BLaER1 treated with 17β-estradiol and CSF1 and Interleukin-3, amounts not matched to agents 10 nM and 100 nM (cell line): Measurements from ENCODE around the gene CFAP61.

Source experiments
- H3K27ac ChIP-seq, 11 experiments: shearing (Covaris generic); formaldehyde crosslinking; 2 replicates each; pipeline ENCODE4 v1.8.1; 2022
- H3K27me3 ChIP-seq, 11 experiments: shearing (Covaris generic); formaldehyde crosslinking; 2 replicates each; pipeline ENCODE4 v1.8.1; 2022
- H3K36me3 ChIP-seq, 11 experiments: shearing (Covaris generic); formaldehyde crosslinking; 2 replicates each; pipeline ENCODE4 v1.8.1; 2022
- H3K4me1 ChIP-seq, 10 experiments: shearing (Covaris generic); formaldehyde crosslinking; 2 replicates each; pipeline ENCODE4 v1.8.1; 2022
- H3K4me2 ChIP-seq, 11 experiments: shearing (Covaris generic); formaldehyde crosslinking; 2 replicates each; pipeline ENCODE4 v1.8.1; 2022
- H3K4me3 ChIP-seq, 10 experiments: shearing (Covaris generic); formaldehyde crosslinking; 2 replicates each; pipeline ENCODE4 v1.8.1; 2022
- H3K9ac ChIP-seq, 11 experiments: shearing (Covaris generic); formaldehyde crosslinking; 2 replicates each; pipeline ENCODE4 v1.8.1; 2022
- H3K9me3 ChIP-seq, 11 experiments: shearing (Covaris generic); formaldehyde crosslinking; replicated peaks in 1 of 11; 2 replicates each; pipeline ENCODE4 v1.8.1; 2022
- H4K20me1 ChIP-seq, 11 experiments: shearing (Covaris generic); formaldehyde crosslinking; 2 replicates each; pipeline ENCODE4 v1.8.1; 2022
- Cebpa-rat ChIP-seq, 11 experiments: shearing (Covaris generic); IDR thresholded peaks; 2 replicates each; pipeline ENCODE4 v1.8.1; 2022

The CFAP61 gene

GRCh38 chr20:20188647-20189046, 136.3 kb downstream of the CFAP61 start:
- H3K36me3 ChIP-seq: no peaks in the 10 kb centered on the region
- TF ChIP-seq Cebpa-rat (IDR thresholded peaks at IDR 0.05): no peak
- H3K27me3 ChIP-seq: no peaks in the 10 kb centered on the region
- no peak overlapping the region for H3K4me2 ChIP-seq
- H3K27ac ChIP-seq: no peak overlapping the region
- no peak overlapping the region for H3K9ac ChIP-seq
- H3K4me1 ChIP-seq: peaks cover 0 to 8% (median 4%) of the 10 kb centered on the region in 10 experiments; a peak in 8 of 20 replicates
- no peaks in the 10 kb centered on the region for H3K9me3 ChIP-seq
- no peaks in the 10 kb centered on the region for H4K20me1 ChIP-seq
- no peak overlapping the region for H3K4me3 ChIP-seq

- TF ChIP-seq Cebpa-rat (IDR thresholded peaks at IDR 0.05): no peak
- Histone ChIP-seq H3K9me3 (no peaks in the 10 kb centered on the region), H3K4me1 (peaks cover 0 to 7% (median 0%) of the 10 kb centered on the region in 10 experiments; a peak in 4 of 20 replicates), H3K27ac (no peak overlapping the region), H3K4me2 (peak overlapping the region in 3 of 11 experiments; percentile 9 to 31 (median 23); a peak in 5 of 22 replicates), H3K27me3 (no peaks in the 10 kb centered on the region), H3K9ac (no peak overlapping the region), H3K36me3 (no peaks in the 10 kb centered on the region), H3K4me3 (no peak overlapping the region), H4K20me1 (no peaks in the 10 kb centered on the region)
Measured at GRCh38 chr20:20192366-20192765, 140.0 kb downstream of the CFAP61 start.

DNA sequence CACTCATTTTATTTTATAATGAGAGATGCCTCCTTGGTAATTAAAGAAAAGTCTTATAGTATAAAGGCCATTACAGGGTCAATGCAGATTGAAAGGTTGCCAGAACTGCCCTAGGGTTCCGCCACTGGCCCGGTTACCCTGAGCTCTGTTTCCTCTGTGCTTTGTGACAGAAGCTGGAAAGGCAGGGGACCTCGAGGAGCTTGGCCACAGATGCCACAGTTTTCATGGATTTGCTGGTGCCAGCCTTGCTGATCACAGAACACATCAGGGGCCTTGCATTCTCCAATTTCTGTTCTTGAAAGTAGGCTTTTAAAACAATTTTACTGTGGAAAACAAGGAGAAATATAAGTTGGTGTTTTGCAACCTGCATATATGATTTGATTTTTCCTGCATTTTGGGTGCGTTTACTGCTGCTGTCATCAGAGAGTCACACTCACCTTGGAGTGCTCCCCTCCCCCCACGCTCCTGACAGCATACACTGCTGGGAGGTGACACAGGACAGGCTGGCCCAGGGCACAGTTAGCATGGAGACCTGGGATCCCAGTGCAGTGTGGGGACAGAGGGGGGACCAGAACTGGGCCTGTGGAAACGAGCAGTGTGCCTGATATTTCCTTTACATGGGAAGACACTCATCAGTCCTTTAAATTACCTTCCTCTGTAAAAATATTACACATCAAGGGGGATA, 142.8 kb downstream of the CFAP61 start:
- Histone ChIP-seq H3K27me3 (no peaks in the 10 kb centered on the region), H3K4me2 (no peak overlapping the region)
- TF ChIP-seq Cebpa-rat (IDR thresholded peaks at IDR 0.05): no peak

DNA sequence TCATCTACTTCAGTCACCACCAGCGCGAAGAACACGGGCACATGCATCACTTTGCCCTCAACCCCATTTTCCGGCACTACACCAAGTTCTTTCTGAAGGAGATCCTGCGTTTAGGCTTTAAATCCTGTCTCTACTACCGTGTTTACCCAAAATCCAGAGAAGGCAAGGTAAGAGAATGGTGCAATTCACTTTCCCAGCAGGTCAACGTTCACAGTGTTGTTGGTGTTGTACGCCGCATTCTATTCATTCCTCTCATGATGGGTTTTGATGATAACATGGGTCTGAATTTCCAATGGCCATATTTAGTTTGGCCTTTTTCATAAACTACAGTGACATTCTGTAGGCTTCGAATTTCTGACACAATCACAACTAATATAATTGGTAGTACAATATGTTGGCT, 144.3 kb downstream of the CFAP61 start:
- no peaks in the 10 kb centered on the region for H4K20me1 ChIP-seq
- H3K4me3 ChIP-seq: no peak overlapping the region
- no peak overlapping the region for H3K27ac ChIP-seq
- H3K36me3 ChIP-seq: no peaks in the 10 kb centered on the region
- no peaks in the 10 kb centered on the region for H3K27me3 ChIP-seq
- no peak overlapping the region for H3K4me2 ChIP-seq
- TF ChIP-seq Cebpa-rat (IDR thresholded peaks at IDR 0.05): no peak
- H3K9me3 ChIP-seq: no peaks in the 10 kb centered on the region
- peaks cover 11 to 28% (median 14%) of the 10 kb centered on the region in 10 experiments for H3K4me1 ChIP-seq
- H3K9ac ChIP-seq: no peak overlapping the region

More for the DNA sequence above, 142.8 kb downstream of the CFAP61 start:
- Histone ChIP-seq H3K4me1 (peaks cover 0 to 14% (median 2%) of the 10 kb centered on the region in 10 experiments; a peak in 9 of 20 replicates), H3K4me3 (no peak overlapping the region), H4K20me1 (no peaks in the 10 kb centered on the region), H3K27ac (no peak overlapping the region), H3K36me3 (no peaks in the 10 kb centered on the region), H3K9ac (no peak overlapping the region), H3K9me3 (no peaks in the 10 kb centered on the region)

DNA sequence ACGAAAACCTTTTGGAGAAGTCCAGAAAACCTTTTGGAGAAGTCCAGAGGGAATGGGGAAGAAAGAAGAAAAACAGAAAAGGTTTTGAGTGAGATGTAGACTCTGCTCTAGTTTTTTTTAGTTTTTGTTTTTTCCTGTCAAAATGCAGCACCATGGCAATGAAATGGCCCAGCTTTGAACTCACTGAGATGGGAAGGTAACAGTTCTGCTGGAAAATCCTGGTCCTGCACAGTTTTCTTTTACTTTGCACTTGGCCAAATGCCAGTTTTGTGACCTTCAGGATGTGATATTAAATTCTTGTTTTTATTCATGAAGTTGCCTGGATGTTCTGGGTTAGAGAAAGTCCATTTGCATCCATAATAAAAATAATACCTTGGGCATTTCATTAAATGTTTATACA, 145.7 kb downstream of the CFAP61 start:
- no peak overlapping the region for H3K4me2 ChIP-seq
- no peak overlapping the region for H3K9ac ChIP-seq
- no peaks in the 10 kb centered on the region for H4K20me1 ChIP-seq
- H3K9me3 ChIP-seq: no peaks in the 10 kb centered on the region
- no peaks in the 10 kb centered on the region for H3K27me3 ChIP-seq
- H3K27ac ChIP-seq: no peak overlapping the region
- no peak overlapping the region for H3K4me3 ChIP-seq
- no peaks in the 10 kb centered on the region for H3K36me3 ChIP-seq
- no peak for TF ChIP-seq Cebpa-rat (IDR thresholded peaks at IDR 0.05)
- peaks cover 11 to 24% (median 14%) of the 10 kb centered on the region in 10 experiments for H3K4me1 ChIP-seq

GRCh38 chr20:20199361-20200160, 147.2 kb downstream of the CFAP61 start:
- Histone ChIP-seq H3K27me3 (no peaks in the 10 kb centered on the region), H3K9ac (no peak overlapping the region), H3K9me3 (no peaks in the 10 kb centered on the region), H4K20me1 (no peaks in the 10 kb centered on the region), H3K4me1 (peaks cover 11 to 32% (median 23%) of the 10 kb centered on the region in 10 experiments), H3K27ac (peak overlapping the region in 5 of 11 experiments; percentile 6 to 79 (median 50); a peak in 6 of 22 replicates), H3K36me3 (no peaks in the 10 kb centered on the region), H3K4me2 (peak overlapping the region in 1 of 11 experiments; percentile 14; a peak in 1 of 22 replicates), H3K4me3 (no peak overlapping the region)
- TF ChIP-seq Cebpa-rat (IDR thresholded peaks at IDR 0.05): no peak

DNA sequence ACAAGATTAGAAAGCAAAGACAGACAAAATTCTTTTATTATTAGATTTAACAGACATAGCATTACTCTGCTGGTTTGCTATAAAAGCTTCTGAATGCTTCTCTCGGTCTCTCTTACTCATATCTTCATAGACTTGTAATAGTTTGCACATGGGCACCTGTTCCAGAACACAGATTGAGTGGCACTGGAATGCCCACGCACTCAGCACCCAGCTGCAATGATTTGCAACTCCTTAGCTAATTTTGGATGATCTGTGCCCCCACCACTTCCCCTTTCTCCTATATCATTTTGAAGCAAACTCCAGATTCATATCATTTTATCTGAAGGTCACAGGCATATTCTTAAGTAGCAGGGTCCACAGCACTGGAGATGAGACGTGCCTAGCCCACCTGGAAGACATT, 148.8 kb downstream of the CFAP61 start:
- TF ChIP-seq Cebpa-rat (IDR thresholded peaks at IDR 0.05): peak in 4 of 11 experiments; percentile 30 to 51 (median 48); a peak in 4 of 22 replicates
- Histone ChIP-seq H3K27ac (peak overlapping the region in 9 of 11 experiments; percentile 32 to 82 (median 66); a peak in 16 of 22 replicates), H4K20me1 (no peaks in the 10 kb centered on the region), H3K4me1 (peaks cover 11 to 32% (median 24%) of the 10 kb centered on the region in 10 experiments), H3K9ac (peak overlapping the region in 6 of 11 experiments; percentile 29 to 69 (median 52); a peak in 9 of 22 replicates), H3K36me3 (no peaks in the 10 kb centered on the region), H3K27me3 (no peaks in the 10 kb centered on the region), H3K4me3 (no peak overlapping the region), H3K9me3 (no peaks in the 10 kb centered on the region), H3K4me2 (peak overlapping the region; percentile 49 to 84 (median 66); a peak in 21 of 22 replicates)

- Histone ChIP-seq H3K9ac (peak overlapping the region in 6 of 11 experiments; percentile 29 to 69 (median 52); a peak in 9 of 22 replicates), H3K4me2 (peak overlapping the region; percentile 49 to 84 (median 66); a peak in 21 of 22 replicates), H3K27ac (peak overlapping the region in 9 of 11 experiments; percentile 32 to 82 (median 66); a peak in 16 of 22 replicates), H4K20me1 (no peaks in the 10 kb centered on the region), H3K4me1 (peaks cover 11 to 32% (median 24%) of the 10 kb centered on the region in 10 experiments), H3K27me3 (no peaks in the 10 kb centered on the region), H3K4me3 (no peak overlapping the region), H3K9me3 (no peaks in the 10 kb centered on the region), H3K36me3 (no peaks in the 10 kb centered on the region)
- no peak for TF ChIP-seq Cebpa-rat (IDR thresholded peaks at IDR 0.05)
Measured at GRCh38 chr20:20201639-20202038, 149.3 kb downstream of the CFAP61 start.

DNA sequence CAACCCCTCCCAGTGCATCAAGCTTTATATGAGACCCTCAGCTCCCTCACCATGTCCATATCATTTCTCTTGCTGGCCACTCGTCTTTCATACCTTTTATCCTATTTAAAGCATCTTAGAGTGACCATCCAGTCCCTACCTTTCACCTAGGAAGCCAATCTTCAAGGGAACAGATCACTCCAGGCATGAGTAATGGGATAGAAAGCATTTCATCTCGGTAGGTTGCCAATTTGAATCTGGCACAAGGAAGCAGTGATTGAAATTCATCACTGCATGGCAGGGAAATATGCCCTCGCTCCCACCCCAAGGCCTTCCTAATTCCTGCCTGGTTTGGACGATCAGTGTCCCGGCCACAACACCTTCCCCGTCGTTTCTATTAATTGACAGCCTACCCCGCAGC, 150.4 kb downstream of the CFAP61 start:
- 0 out of 22 replicates have a peak, but pooled peaks cover 0 to 5% (median 0%) of the 10 kb centered on the region in 11 experiments for H3K27me3 ChIP-seq
- H3K4me3 ChIP-seq: no peak overlapping the region
- H3K27ac ChIP-seq: peak overlapping the region in 1 of 11 experiments; percentile 1; a peak in 1 of 22 replicates
- H3K4me1 ChIP-seq: peaks cover 11 to 32% (median 24%) of the 10 kb centered on the region in 10 experiments
- no peak for TF ChIP-seq Cebpa-rat (IDR thresholded peaks at IDR 0.05)
- no peaks in the 10 kb centered on the region for H4K20me1 ChIP-seq
- H3K9ac ChIP-seq: no peak overlapping the region
- H3K4me2 ChIP-seq: no peak overlapping the region
- H3K9me3 ChIP-seq: no peaks in the 10 kb centered on the region
- no peaks in the 10 kb centered on the region for H3K36me3 ChIP-seq
